GM21447 (cell line): ENCODE results near the gene LIPN.
"Not testable (repeated sequence)": the region's sequence is repeated elsewhere in the genome, so short reads cannot be mapped to it uniquely, and the experiment has no call there.

Experiments
- ATAC-seq: cut with Tn5 transposase; IDR thresholded peaks from one replicate; pipeline ENCODE4 v1.9.1; 2021; ENCODE audit not compliant: unreplicated experiment

The LIPN gene

GRCh38 chr10:88759366-88760101, at the start of gene LIPN:
Gene LIPN (plus strand): TSS chr10:88760020. CDS start chr10:88761406, 1,386 bp downstream.
- no peak for ATAC-seq

GRCh38 chr10:88715517-88715916, 44.3 kb upstream of the LIPN start:
- ATAC-seq = no peak

- ATAC-seq = no peak
Measured at GRCh38 chr10:88721392-88721791, 38.4 kb upstream of the LIPN start.

GRCh38 chr10:88725798-88726197, 34.0 kb upstream of the LIPN start:
- ATAC-seq = peak; percentile 58

GRCh38 chr10:88728107-88728763, 31.6 kb upstream of the LIPN start:
- ATAC-seq = no peak

- no peak for ATAC-seq
Measured at GRCh38 chr10:88730864-88731263, 29.0 kb upstream of the LIPN start.

- no peak for ATAC-seq
Measured at GRCh38 chr10:88731296-88731695, 28.5 kb upstream of the LIPN start.

- no peak for ATAC-seq
Measured at GRCh38 chr10:88733215-88733614, 26.6 kb upstream of the LIPN start.

GRCh38 chr10:88735661-88736060, 24.2 kb upstream of the LIPN start:
- no peak for ATAC-seq

GRCh38 chr10:88741921-88742320, 17.9 kb upstream of the LIPN start:
- ATAC-seq = not testable (repeated sequence)

- ATAC-seq = no peak
Measured at GRCh38 chr10:88742448-88742847, 17.4 kb upstream of the LIPN start.

- ATAC-seq = no peak
Measured at GRCh38 chr10:88744002-88744401, 15.8 kb upstream of the LIPN start.

- ATAC-seq = no peak
Measured at GRCh38 chr10:88745633-88746032, 14.2 kb upstream of the LIPN start.

- no peak for ATAC-seq
Measured at GRCh38 chr10:88754287-88754686, 5.5 kb upstream of the LIPN start.

GRCh38 chr10:88755753-88756152, 4.1 kb upstream of the LIPN start:
- ATAC-seq = peak; percentile 91

GRCh38 chr10:88756660-88757059, 3.2 kb upstream of the LIPN start:
- ATAC-seq = no peak

- ATAC-seq = no peak
Measured at GRCh38 chr10:88762906-88763305, 3.1 kb downstream of the LIPN start.

GRCh38 chr10:88763441-88763840, 3.6 kb downstream of the LIPN start:
- ATAC-seq = no peak

- no peak for ATAC-seq
Measured at GRCh38 chr10:88764110-88764509, 4.3 kb downstream of the LIPN start.

- ATAC-seq = no peak
Measured at GRCh38 chr10:88765816-88766215, 6.0 kb downstream of the LIPN start.

GRCh38 chr10:88769384-88769783, 9.6 kb downstream of the LIPN start:
- ATAC-seq = no peak

- no peak for ATAC-seq
Measured at GRCh38 chr10:88781206-88781605, 21.4 kb downstream of the LIPN start.

GRCh38 chr10:88782222-88782621, 22.4 kb downstream of the LIPN start:
- ATAC-seq = no peak
